K562 (cell line): ENCODE measurements around the gene SMG5. TPM values are rescaled to one million over a fixed set of nuclear protein-coding genes. Genes with fewer than 3 reads are reported as not detected.

Experiments
- ARID4B ChIP-seq: sonication (generic); formaldehyde crosslinking; IDR thresholded peaks from 2 replicates; pipeline ENCODE4 v1.8.0; 2022; ENCODE audit warnings: mild to moderate bottlenecking, missing genetic modification reagents
- ATF3 ChIP-seq, 2 experiments: fragments of 450-650 bp in 1 of 2; sonication (generic) in 1 of 2; formaldehyde crosslinking in 1 of 2; IDR thresholded peaks in 1 of 2; conservative IDR thresholded peaks in 1 of 2; 2 replicates each; pipeline versions ENCODE4 v1.6.1 to v1.8.1; 2016 to 2023; ENCODE audit warnings: mild to moderate bottlenecking in 2 of 2, moderate library complexity in 2 of 2, inconsistent platforms in 1 of 2, missing genetic modification reagents in 1 of 2
- BCOR ChIP-seq: fragments of 450-650 bp; IDR thresholded peaks from 2 replicates; pipeline ENCODE4 v1.6.1; 2016
- HMGN3 ChIP-seq: IDR thresholded peaks from 2 replicates; pipeline ENCODE4 v1.6.1; 2011; ENCODE audit warnings: borderline replicate concordance, low read depth, mild to moderate bottlenecking, mixed read lengths, low read length; ENCODE audit not compliant: insufficient read length; ENCODE audit errors: extremely low read depth
- MTA1 ChIP-seq: fragments of 450-650 bp; IDR thresholded peaks from 2 replicates; pipeline ENCODE4 v1.6.1; 2017; ENCODE audit warnings: borderline replicate concordance
- ZFP30 ChIP-seq: fragments of 250-450 bp; sonication (Bioruptor Pico); IDR thresholded peaks from 2 replicates; pipeline ENCODE4 v1.8.0; 2022; ENCODE audit warnings: moderate library complexity, mild to moderate bottlenecking, inconsistent platforms, borderline replicate concordance
- ZNF512 ChIP-seq: IDR thresholded peaks from 2 replicates; pipeline ENCODE4 v1.6.1; 2016; ENCODE audit warnings: missing genetic modification characterization, missing compliant biosample characterization
- ZNF589 ChIP-seq: fragments of 200-800 bp; sonication (Bioruptor generic); IDR thresholded peaks from 2 replicates; pipeline ENCODE4 v1.6.1; 2016; ENCODE audit warnings: low read depth, missing genetic modification characterization, missing compliant biosample characterization
- polyA plus RNA-seq, 8 experiments: library from polyadenylated mRNA; depleted of rRNA in 4 of 8; stranded (reverse) in 5 of 8; unstranded in 3 of 8; fragments of >200 nt; fragmentation: Nextera tagmentation in 2 of 8; fragmentation: Illumina TruSeq in 1 of 8; extraction: Ambion mirVana in 2 of 8; extraction: Trizol in 1 of 8; gene quantifications; 2 replicates each; pipeline versions ENCODE4 v1.2.1 to v1.2.3, GENCODE V29; 2011 to 2014; ENCODE audit warnings: inconsistent platforms in 1 of 8, missing spikeins in 1 of 8
- total RNA-seq, 7 experiments: library from RNA; depleted of rRNA in 6 of 7; stranded (reverse); fragments of >200 nt in 6 of 7; fragmentation: Illumina TruSeq in 2 of 7; extraction: Trizol in 2 of 7; gene quantifications; 2 replicates each; pipeline versions ENCODE4 v1.2.1 to v1.2.3, GENCODE V29; 2011 to 2021; ENCODE audit warnings: low replicate concordance in 1 of 7
- TF ChIP-seq, protein P1 (sequence below): fragments of 450-650 bp; conservative IDR thresholded peaks from 2 replicates; pipeline ENCODE4 v1.6.1; 2016; ENCODE audit warnings: missing genetic modification characterization, low read depth, mild to moderate bottlenecking, missing compliant biosample characterization, moderate library complexity
- TF ChIP-seq, protein P2 (sequence below): fragments of 200-800 bp; sonication (Bioruptor generic); IDR thresholded peaks from 2 replicates; pipeline ENCODE4 v1.6.1; 2017; ENCODE audit warnings: missing genetic modification characterization, missing compliant biosample characterization
- TF ChIP-seq, protein P3 (sequence below), 3 experiments: fragments of 200-800 bp in 1 of 3; fragments of 250-450 bp in 1 of 3; fragments of 450-650 bp in 1 of 3; sonication (Bioruptor Pico) in 1 of 3; sonication (Bioruptor generic) in 1 of 3; formaldehyde crosslinking in 1 of 3; IDR thresholded peaks; 2 replicates each; pipeline versions ENCODE4 v1.6.1 to v1.8.0; 2016 to 2022; ENCODE audit warnings: mild to moderate bottlenecking in 2 of 3, missing genetic modification characterization in 2 of 3, missing compliant biosample characterization in 1 of 3, moderate library complexity in 1 of 3

The SMG5 gene
- total and polyA plus RNA-seq, 9 of the 15 experiments (the other 6 are each of a cell fraction or from before 2014, with no cell fraction given) = 1.4 to 85.9 (median 53.0) TPM

DNA sequence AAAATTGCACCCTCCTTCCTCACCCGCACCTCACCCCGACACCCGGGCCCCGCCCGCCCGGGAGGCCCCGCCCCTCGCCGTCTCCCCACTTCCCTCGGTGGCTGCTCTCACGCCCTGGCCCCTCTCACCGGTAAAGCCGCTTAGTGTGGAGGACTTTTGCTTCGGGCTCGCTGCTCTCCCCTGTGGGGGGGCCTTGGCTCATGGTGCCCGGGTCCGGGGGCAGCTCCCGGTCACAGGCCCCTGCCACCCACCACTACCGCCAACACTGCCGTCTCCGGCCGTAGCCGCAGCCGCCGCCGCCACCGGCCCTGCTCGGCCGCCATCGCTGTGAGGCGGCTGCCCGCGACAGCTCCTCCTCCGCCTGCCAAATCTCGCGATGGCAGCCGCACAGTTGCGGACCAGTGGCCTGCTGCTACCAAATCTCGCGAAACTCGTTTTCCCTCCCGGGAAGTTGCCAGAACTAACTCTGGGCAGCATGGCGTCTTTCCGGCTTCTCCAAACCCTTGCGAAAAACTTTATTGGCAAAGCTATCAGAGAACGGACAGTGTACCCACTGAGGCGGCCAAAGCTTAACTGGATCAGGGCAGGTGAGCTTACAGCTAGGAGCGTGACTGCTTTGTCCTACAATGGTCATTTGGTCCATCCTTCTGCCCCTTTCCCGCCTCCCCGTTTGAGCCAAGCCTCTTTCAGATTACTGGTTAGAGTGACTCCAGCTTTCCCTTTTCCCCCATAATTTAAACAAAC, at the start of gene SMG5 (continued):
- TF ChIP-seq, protein P1, sequence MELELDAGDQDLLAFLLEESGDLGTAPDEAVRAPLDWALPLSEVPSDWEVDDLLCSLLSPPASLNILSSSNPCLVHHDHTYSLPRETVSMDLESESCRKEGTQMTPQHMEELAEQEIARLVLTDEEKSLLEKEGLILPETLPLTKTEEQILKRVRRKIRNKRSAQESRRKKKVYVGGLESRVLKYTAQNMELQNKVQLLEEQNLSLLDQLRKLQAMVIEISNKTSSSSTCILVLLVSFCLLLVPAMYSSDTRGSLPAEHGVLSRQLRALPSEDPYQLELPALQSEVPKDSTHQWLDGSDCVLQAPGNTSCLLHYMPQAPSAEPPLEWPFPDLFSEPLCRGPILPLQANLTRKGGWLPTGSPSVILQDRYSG (tag) = no peak
- TF ChIP-seq ZNF589 = no peak
- peak; percentile 54 for TF ChIP-seq ARID4B (CRISPR knock-in tag)
- 0 out of 2 replicates have a peak, but pooled peaks have one; percentile 14 for TF ChIP-seq MTA1
- no peak for TF ChIP-seq ATF3 (IDR thresholded peaks at IDR 0.05)
- TF ChIP-seq ATF3 (CRISPR knock-in tag; conservative IDR thresholded peaks at IDR 0.05) = peak; percentile 60; the same call in 1 of the 2 replicates
- no peak for TF ChIP-seq BCOR
- TF ChIP-seq ZFP30 (CRISPR knock-in tag) = no peak
- TF ChIP-seq, protein P2, sequence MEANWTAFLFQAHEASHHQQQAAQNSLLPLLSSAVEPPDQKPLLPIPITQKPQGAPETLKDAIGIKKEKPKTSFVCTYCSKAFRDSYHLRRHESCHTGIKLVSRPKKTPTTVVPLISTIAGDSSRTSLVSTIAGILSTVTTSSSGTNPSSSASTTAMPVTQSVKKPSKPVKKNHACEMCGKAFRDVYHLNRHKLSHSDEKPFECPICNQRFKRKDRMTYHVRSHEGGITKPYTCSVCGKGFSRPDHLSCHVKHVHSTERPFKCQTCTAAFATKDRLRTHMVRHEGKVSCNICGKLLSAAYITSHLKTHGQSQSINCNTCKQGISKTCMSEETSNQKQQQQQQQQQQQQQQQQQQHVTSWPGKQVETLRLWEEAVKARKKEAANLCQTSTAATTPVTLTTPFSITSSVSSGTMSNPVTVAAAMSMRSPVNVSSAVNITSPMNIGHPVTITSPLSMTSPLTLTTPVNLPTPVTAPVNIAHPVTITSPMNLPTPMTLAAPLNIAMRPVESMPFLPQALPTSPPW (CRISPR knock-in tag) = peak; percentile 89
- TF ChIP-seq ZNF512 (tag) = no peak
- peak; percentile 70 for TF ChIP-seq HMGN3
- TF ChIP-seq, protein P3, sequence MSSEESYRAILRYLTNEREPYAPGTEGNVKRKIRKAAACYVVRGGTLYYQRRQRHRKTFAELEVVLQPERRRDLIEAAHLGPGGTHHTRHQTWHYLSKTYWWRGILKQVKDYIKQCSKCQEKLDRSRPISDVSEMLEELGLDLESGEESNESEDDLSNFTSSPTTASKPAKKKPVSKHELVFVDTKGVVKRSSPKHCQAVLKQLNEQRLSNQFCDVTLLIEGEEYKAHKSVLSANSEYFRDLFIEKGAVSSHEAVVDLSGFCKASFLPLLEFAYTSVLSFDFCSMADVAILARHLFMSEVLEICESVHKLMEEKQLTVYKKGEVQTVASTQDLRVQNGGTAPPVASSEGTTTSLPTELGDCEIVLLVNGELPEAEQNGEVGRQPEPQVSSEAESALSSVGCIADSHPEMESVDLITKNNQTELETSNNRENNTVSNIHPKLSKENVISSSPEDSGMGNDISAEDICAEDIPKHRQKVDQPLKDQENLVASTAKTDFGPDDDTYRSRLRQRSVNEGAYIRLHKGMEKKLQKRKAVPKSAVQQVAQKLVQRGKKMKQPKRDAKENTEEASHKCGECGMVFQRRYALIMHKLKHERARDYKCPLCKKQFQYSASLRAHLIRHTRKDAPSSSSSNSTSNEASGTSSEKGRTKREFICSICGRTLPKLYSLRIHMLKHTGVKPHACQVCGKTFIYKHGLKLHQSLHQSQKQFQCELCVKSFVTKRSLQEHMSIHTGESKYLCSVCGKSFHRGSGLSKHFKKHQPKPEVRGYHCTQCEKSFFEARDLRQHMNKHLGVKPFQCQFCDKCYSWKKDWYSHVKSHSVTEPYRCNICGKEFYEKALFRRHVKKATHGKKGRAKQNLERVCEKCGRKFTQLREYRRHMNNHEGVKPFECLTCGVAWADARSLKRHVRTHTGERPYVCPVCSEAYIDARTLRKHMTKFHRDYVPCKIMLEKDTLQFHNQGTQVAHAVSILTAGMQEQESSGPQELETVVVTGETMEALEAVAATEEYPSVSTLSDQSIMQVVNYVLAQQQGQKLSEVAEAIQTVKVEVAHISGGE (CRISPR knock-in tag; IDR thresholded peaks at IDR 0.05) = no peak
